GM23338 (cell line): ENCODE data around the gene IL4I1. TPM values are rescaled to one million over a fixed set of nuclear protein-coding genes. Genes with fewer than 3 reads are reported as not detected.

ENCODE experiments used
- ATAC-seq: fragments of 200-7000 bp; cut with Tn5 transposase; 3 replicates; pipeline ENCODE4 v1.9.1; 2020
- DNase-seq: peaks from one replicate; pipeline ENCODE4 v3.0.0-alpha.2; 2015; ENCODE audit warnings: low spot score
- H2AFZ ChIP-seq: fragments of 200-600 bp; sonication (generic); 2 replicates; pipeline ENCODE4 v1.8.0; 2016; ENCODE audit warnings: antibody characterized with exemption, mild to moderate bottlenecking, moderate library complexity
- H3F3A ChIP-seq: fragments of 200-600 bp; sonication (generic); replicated peaks from 2 replicates; pipeline ENCODE4 v1.8.0; 2017; ENCODE audit warnings: antibody characterized with exemption, mixed run types, low read depth
- H3K27ac ChIP-seq: fragments of 200-600 bp; sonication (generic); 2 replicates; pipeline ENCODE4 v1.6.1; 2016; ENCODE audit warnings: low read depth
- H3K27me3 ChIP-seq: fragments of 200-600 bp; sonication (generic); 2 replicates; pipeline ENCODE4 v1.8.0; 2016; ENCODE audit warnings: mild to moderate bottlenecking, mixed run types, moderate library complexity; ENCODE audit not compliant: insufficient read depth
- H3K36me3 ChIP-seq: fragments of 200-600 bp; sonication (generic); 2 replicates; pipeline ENCODE4 v1.8.0; 2016; ENCODE audit warnings: mild to moderate bottlenecking; ENCODE audit not compliant: insufficient read depth
- H3K4me1 ChIP-seq: fragments of 200-600 bp; sonication (generic); 2 replicates; pipeline ENCODE4 v1.8.0; 2016; ENCODE audit warnings: mild to moderate bottlenecking, moderate library complexity; ENCODE audit not compliant: insufficient read depth
- H3K4me2 ChIP-seq: fragments of 200-600 bp; sonication (generic); 2 replicates; pipeline ENCODE4 v1.7.1; 2017; ENCODE audit warnings: mixed run types
- H3K4me3 ChIP-seq: fragments of 200-600 bp; sonication (generic); 2 replicates; pipeline ENCODE4 v1.6.1; 2016; ENCODE audit warnings: mixed run types
- H3K79me2 ChIP-seq: fragments of 200-600 bp; sonication (generic); replicated peaks from 2 replicates; pipeline ENCODE4 v1.8.0; 2017; ENCODE audit warnings: mild to moderate bottlenecking; ENCODE audit not compliant: insufficient read depth
- H3K9me2 ChIP-seq: fragments of 200-600 bp; sonication (generic); 2 replicates; pipeline ENCODE4 v1.8.0; 2017; ENCODE audit not compliant: insufficient read depth
- H4K20me1 ChIP-seq: fragments of 200-600 bp; sonication (generic); replicated peaks from 2 replicates; pipeline ENCODE4 v1.8.0; 2017; ENCODE audit warnings: mild to moderate bottlenecking; ENCODE audit not compliant: insufficient read depth
- H3K27ac Mint-ChIP-seq: 2 replicates; pipeline ENCODE4 v1.8.0; 2020; ENCODE audit warnings: inconsistent platforms, mild to moderate bottlenecking, moderate library complexity, mixed read lengths
- H3K27me3 Mint-ChIP-seq: 3 replicates; pipeline ENCODE4 v1.8.0; 2022; ENCODE audit warnings: low read depth, mild to moderate bottlenecking, moderate library complexity, mixed read lengths, inconsistent platforms; ENCODE audit not compliant: insufficient read depth, poor library complexity
- H3K36me3 Mint-ChIP-seq: 3 replicates; pipeline ENCODE4 v1.8.0; 2021; ENCODE audit warnings: low read depth, mild to moderate bottlenecking, inconsistent platforms, moderate library complexity, mixed read lengths
- H3K4me1 Mint-ChIP-seq: 3 replicates; pipeline ENCODE4 v1.8.0; 2020; ENCODE audit warnings: mild to moderate bottlenecking, inconsistent platforms, mixed read lengths
- H3K4me3 Mint-ChIP-seq: 3 replicates; pipeline ENCODE4 v1.8.0; 2021; ENCODE audit warnings: moderate library complexity, mild to moderate bottlenecking, inconsistent platforms, mixed read lengths
- H3K9me3 Mint-ChIP-seq: 3 replicates; pipeline ENCODE4 v1.8.0; 2020; ENCODE audit warnings: moderate library complexity, mild to moderate bottlenecking, inconsistent platforms, mixed read lengths
- CREB1 ChIP-seq: fragments of 250-450 bp; sonication (Bioruptor Pico); IDR thresholded peaks from 2 replicates; pipeline ENCODE4 v1.5.0; 2020; ENCODE audit warnings: low read depth, mild to moderate bottlenecking, moderate library complexity
- CTCF ChIP-seq, 2 experiments: fragments of 200-600 bp in 1 of 2; sonication (generic) in 1 of 2; conservative IDR thresholded peaks; 2 replicates each; pipeline versions ENCODE4 v1.5.1 to v1.6.1; 2016 to 2017; ENCODE audit warnings: antibody characterized with exemption in 2 of 2, low read depth in 2 of 2, mild to moderate bottlenecking in 2 of 2, moderate library complexity in 1 of 2
- NANOG ChIP-seq: IDR thresholded peaks from 2 replicates; pipeline ENCODE4 v1.6.1; 2016; ENCODE audit warnings: antibody characterized with exemption, borderline replicate concordance
- POLR2AphosphoS5 ChIP-seq: IDR thresholded peaks from 2 replicates; pipeline ENCODE4 v1.6.1; 2016; ENCODE audit warnings: antibody characterized with exemption, low read depth
- STAT1 ChIP-seq: IDR thresholded peaks from one replicate; pipeline ENCODE4 v1.6.1; 2016; ENCODE audit warnings: antibody characterized with exemption; ENCODE audit not compliant: unreplicated experiment
- ZNF114 ChIP-seq: fragments of 250-450 bp; sonication (Bioruptor Pico); IDR thresholded peaks from 2 replicates; pipeline ENCODE4 v1.5.0; 2020; ENCODE audit warnings: mild to moderate bottlenecking, moderate library complexity
- polyA plus RNA-seq: library from polyadenylated mRNA; unstranded; fragments of >200 nt; fragmentation: Nextera tagmentation; extraction: Ambion mirVana; gene quantifications from 2 replicates; pipeline ENCODE4 v1.2.1, GENCODE V29; 2016
- total RNA-seq: library from RNA; depleted of rRNA; stranded (reverse); fragments of >200 nt; shearing (Covaris generic); gene quantifications from 2 replicates; pipeline ENCODE4 v1.2.3, GENCODE V29; 2014
- TF ChIP-seq, protein P1 (sequence below): IDR thresholded peaks from 2 replicates; pipeline ENCODE4 v1.6.1; 2016; ENCODE audit warnings: antibody characterized with exemption

Gene IL4I1
- total and polyA plus RNA-seq, 2 experiments from 2014 or later, result 0.60 to 0.69 TPM

DNA sequence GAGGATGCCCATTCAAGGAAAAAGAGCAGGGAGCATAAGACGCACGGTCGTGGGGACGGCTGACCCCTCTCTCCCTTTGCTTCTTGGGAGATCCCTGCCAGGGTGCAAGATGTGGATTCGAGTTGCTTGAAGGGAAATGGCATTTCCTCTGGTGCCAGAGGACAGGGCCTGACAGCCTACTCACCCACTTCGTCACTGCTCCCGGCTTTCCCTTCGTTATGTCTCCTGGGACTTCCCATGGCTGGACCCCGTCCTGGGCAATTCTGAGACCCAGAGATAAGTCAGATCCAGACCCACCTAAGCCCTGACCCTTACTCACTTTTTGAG lies 18.0 kb downstream of the IL4I1 start:
- peak overlapping the region; percentile 63 for H3K4me3 ChIP-seq
- H3K27me3 ChIP-seq, result no peaks in the 10 kb centered on the region
- no peak for ATAC-seq
- Mint-ChIP-seq H3K27me3 (peaks cover 18% of the 10 kb centered on the region), H3K27ac (no peak overlapping the region; the same call in 1 of the 2 replicates), H3K4me3 (no peak overlapping the region), H3K9me3 (peaks cover 3% of the 10 kb centered on the region; the same call in 1 of the 3 replicates), H3K4me1 (peaks cover 26% of the 10 kb centered on the region), H3K36me3 (peaks cover 59% of the 10 kb centered on the region)
- H3F3A ChIP-seq, result peaks cover 17% of the 10 kb centered on the region; the same call in 1 of the 2 replicates
- H3K79me2 ChIP-seq, result peaks cover 38% of the 10 kb centered on the region
- DNase-seq, result no peak
- no peak overlapping the region for H2AFZ ChIP-seq
- peaks cover 28% of the 10 kb centered on the region for H3K36me3 ChIP-seq
- peaks cover 8% of the 10 kb centered on the region for H4K20me1 ChIP-seq
- peak overlapping the region; percentile 96 for H3K27ac ChIP-seq
- TF ChIP-seq NANOG, result no peak
- H3K4me2 ChIP-seq, result peak overlapping the region; percentile 92
- peaks cover 16% of the 10 kb centered on the region; the same call in 1 of the 2 replicates for H3K4me1 ChIP-seq
- H3K9me2 ChIP-seq, result no peaks in the 10 kb centered on the region

DNA sequence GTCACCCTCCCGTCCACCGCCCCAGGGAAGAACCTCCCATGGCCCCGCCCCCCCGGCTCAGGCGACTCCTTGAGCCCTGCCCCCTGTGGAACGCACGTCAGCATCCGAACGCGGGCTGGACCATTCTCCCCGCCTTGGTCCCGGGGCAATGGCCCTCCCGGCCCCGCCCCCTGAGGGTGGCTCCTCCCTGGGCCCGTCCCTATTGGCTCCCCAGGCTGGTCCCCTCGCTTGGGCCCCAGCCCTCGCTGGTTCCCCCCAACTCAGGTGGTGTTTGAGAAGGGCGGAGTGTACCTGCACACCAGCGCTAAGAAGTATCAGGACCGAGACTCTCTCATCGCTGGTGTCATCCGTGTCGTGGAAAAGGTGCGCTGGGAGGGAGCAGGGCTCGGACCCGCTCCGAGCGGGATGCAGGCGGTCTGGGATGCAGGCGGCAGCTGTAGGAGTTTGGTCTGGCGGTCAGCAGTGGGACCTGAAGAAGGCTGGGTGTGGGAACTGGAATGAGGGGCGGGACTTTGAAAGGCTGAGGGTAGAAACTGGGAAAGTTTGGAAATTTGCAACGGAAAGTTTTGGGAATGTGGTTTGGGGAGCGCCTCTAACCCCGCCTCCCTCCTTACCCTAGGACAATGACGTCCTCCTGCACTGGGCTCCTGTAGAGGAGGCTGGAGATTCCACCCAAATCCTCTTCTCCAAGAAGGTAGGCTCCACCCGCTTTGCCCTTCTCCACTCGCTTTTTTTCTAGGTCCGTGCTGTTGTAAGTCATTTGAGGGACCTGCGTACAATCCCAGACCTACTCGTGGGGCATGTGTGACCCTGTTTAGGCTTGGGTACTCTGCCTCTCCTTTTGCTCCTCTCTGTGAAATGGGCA lies 18.6 kb downstream of the IL4I1 start:
- Mint-ChIP-seq H3K27me3 (peaks cover 18% of the 10 kb centered on the region), H3K36me3 (peaks cover 53% of the 10 kb centered on the region), H3K9me3 (peaks cover under 1% of the 10 kb centered on the region; the same call in 1 of the 3 replicates), H3K4me1 (peaks cover 26% of the 10 kb centered on the region), H3K4me3 (no peak overlapping the region), H3K27ac (no peak overlapping the region; the same call in 1 of the 2 replicates)
- peaks cover 8% of the 10 kb centered on the region for H4K20me1 ChIP-seq
- H3K79me2 ChIP-seq, result peaks cover 38% of the 10 kb centered on the region
- TF ChIP-seq STAT1 (no peak), POLR2AphosphoS5 (peak; percentile 70; the same call in 1 of the 2 replicates)
- H3K4me3 ChIP-seq, result peak overlapping the region; percentile 63
- no peaks in the 10 kb centered on the region for H3K9me2 ChIP-seq
- peak; percentile 99 for DNase-seq
- peak; percentile 73 for ATAC-seq
- H3K27ac ChIP-seq, result peak overlapping the region; percentile 96
- H3K36me3 ChIP-seq, result peaks cover 25% of the 10 kb centered on the region
- peak overlapping the region; percentile 92 for H3K4me2 ChIP-seq
- peaks cover 16% of the 10 kb centered on the region; the same call in 1 of the 2 replicates for H3K4me1 ChIP-seq
- H3F3A ChIP-seq, result peaks cover 17% of the 10 kb centered on the region; the same call in 1 of the 2 replicates
- no peaks in the 10 kb centered on the region for H3K27me3 ChIP-seq
- no peak overlapping the region for H2AFZ ChIP-seq

DNA sequence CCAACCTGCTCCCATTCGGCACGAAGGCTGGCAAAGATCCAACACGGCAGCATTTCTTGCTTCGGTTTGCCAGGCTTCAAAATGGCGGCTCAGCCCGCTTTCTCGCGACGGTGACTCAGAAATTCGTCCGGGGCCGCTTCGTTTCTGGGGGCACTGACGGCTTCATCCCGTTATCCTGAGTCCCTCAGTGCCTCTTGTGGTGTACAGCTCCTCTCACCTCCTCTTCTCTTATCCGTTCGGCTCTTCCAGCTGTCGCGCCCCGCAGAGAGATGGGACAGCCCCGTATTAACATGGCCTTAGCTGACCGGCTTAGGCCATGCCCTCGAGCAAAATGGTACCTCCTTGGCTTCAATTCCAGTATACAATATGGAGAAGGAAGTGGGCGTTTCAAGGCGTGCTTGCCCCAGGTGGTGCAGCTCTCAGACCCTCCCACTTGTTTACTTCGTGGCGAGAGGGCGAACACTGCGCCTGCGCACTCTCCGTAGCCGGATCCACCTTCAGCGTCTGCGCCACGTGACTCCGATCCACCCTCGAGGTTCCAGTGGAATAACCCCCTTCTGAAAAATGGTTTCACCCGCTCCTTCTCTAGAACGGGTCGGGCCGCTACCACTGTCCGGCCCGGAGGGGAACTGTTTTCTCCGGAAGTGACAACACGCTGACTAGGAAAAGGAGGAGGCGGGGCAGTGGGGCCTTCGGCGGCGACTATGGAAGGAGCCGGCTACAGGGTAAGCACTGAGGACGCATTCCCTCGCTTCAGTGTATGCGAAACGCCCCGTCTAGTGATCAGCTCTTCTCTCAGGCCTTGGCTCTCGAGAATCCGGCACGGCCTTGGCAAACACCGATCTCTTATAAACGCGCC lies 19.4 kb downstream of the IL4I1 start, which contains the start of the genes AKT1S1 and TBC1D17:
Gene AKT1S1, minus strand, starts transcription at position 336 of the 859 bp plus-strand sequence. CDS start 4,060 bp downstream, outside the sequence.
Gene TBC1D17, plus strand, starts transcription at position 683 of the 859 bp plus-strand sequence. Its CDS starts 22 bp downstream, at position 705.
- Mint-ChIP-seq H3K9me3 (no peaks in the 10 kb centered on the region; the same call in 2 of the 3 replicates), H3K36me3 (peaks cover 46% of the 10 kb centered on the region)

More for the DNA sequence above, 19.4 kb downstream of the IL4I1 start, which contains the start of the genes AKT1S1 and TBC1D17:
- Histone ChIP-seq H3K9me2 (no peaks in the 10 kb centered on the region), H4K20me1 (peaks cover 8% of the 10 kb centered on the region), H2AFZ (no peak within 1 kb of the TSS; the same call in 1 of the 2 replicates), H3K4me3 (peak within 1 kb of the TSS; percentile 63), H3K4me2 (peak within 1 kb of the TSS; percentile 95), H3K36me3 (peaks cover 25% of the 10 kb centered on the region), H3K27ac (peak within 1 kb of the TSS; percentile 99), H3K4me1 (peaks cover 16% of the 10 kb centered on the region; the same call in 1 of the 2 replicates), H3F3A (peaks cover 17% of the 10 kb centered on the region; the same call in 1 of the 2 replicates), H3K27me3 (no peaks in the 10 kb centered on the region), H3K79me2 (peaks cover 38% of the 10 kb centered on the region)
- no peak within 1 kb of the TSS for H3K4me3 Mint-ChIP-seq
- H3K4me1 Mint-ChIP-seq, result peaks cover 26% of the 10 kb centered on the region
- ATAC-seq, result peak; percentile 65
- no peak within 1 kb of the TSS; the same call in 1 of the 2 replicates for H3K27ac Mint-ChIP-seq
- TF ChIP-seq, protein P1, sequence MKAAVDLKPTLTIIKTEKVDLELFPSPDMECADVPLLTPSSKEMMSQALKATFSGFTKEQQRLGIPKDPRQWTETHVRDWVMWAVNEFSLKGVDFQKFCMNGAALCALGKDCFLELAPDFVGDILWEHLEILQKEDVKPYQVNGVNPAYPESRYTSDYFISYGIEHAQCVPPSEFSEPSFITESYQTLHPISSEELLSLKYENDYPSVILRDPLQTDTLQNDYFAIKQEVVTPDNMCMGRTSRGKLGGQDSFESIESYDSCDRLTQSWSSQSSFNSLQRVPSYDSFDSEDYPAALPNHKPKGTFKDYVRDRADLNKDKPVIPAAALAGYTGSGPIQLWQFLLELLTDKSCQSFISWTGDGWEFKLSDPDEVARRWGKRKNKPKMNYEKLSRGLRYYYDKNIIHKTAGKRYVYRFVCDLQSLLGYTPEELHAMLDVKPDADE, result peak; percentile 78
- TF ChIP-seq CREB1, result peak; percentile 96
- no peak for TF ChIP-seq CTCF (conservative IDR thresholded peaks at IDR 0.05; ENCODE audit: low read depth in 2 of 2)
- TF ChIP-seq ZNF114 (CRISPR knock-in tag), result 0 out of 2 replicates have a peak, but pooled peaks have one; percentile 24
- no peak for TF ChIP-seq NANOG
- H3K27me3 Mint-ChIP-seq, result peaks cover 18% of the 10 kb centered on the region
- DNase-seq, result peak; percentile 100
